ENCODE results near the gene KLF15.

Gene KLF15

DNA sequence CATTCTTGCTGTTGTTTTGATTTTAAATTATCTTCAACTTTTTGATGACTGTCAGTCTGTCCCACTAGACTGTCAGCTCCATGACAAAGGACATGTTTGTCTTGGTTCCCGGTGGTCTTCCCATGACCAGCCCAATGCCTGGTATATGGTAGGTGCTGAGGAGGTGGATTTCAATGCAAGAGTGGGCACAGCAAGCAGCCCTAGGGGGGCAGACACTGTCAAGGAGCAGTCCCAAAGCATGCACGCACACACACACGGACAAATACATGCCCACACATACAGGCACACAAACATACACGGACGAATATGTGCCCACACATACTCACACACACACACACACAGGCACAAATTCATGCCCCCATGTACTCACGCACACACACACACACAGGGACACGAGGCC lies 12.0 kb downstream of the KLF15 start:
- TF ChIP-seq, protein P1, sequence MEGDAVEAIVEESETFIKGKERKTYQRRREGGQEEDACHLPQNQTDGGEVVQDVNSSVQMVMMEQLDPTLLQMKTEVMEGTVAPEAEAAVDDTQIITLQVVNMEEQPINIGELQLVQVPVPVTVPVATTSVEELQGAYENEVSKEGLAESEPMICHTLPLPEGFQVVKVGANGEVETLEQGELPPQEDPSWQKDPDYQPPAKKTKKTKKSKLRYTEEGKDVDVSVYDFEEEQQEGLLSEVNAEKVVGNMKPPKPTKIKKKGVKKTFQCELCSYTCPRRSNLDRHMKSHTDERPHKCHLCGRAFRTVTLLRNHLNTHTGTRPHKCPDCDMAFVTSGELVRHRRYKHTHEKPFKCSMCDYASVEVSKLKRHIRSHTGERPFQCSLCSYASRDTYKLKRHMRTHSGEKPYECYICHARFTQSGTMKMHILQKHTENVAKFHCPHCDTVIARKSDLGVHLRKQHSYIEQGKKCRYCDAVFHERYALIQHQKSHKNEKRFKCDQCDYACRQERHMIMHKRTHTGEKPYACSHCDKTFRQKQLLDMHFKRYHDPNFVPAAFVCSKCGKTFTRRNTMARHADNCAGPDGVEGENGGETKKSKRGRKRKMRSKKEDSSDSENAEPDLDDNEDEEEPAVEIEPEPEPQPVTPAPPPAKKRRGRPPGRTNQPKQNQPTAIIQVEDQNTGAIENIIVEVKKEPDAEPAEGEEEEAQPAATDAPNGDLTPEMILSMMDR (IDR thresholded peaks at IDR 0.05; ENCODE audit: low read depth, low read length): no peak
- no peak overlapping the region for H3K4me3 ChIP-seq (ENCODE audit: low read depth, low read length)

GRCh38 chr3:126344380-126345041 lies 12.7 kb downstream of the KLF15 start:
- TF ChIP-seq, protein P1 (IDR thresholded peaks at IDR 0.05; ENCODE audit: low read depth, low read length): no peak
- H3K4me3 ChIP-seq (ENCODE audit: low read depth, low read length): no peak overlapping the region

DNA sequence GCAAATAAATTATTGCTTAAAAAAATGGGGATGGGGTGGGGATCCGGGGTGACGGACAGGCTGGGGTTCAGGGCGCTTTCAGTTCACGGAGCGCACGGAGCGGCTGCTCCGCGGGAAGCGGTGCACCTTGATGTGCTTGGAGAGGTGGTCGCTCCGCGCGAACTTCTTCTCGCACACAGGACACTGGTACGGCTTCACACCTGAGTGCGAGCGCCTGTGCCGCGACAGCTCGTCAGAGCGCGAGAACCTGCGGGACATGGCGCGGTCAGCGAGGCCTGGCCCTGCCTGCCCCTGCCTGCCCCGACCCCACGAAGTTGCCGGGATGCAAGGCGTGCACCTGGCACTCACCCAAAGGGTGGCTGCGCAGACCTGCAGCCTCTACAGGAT lies 13.6 kb downstream of the KLF15 start:
- H3K4me3 ChIP-seq (ENCODE audit: low read depth, low read length): no peak overlapping the region
- TF ChIP-seq, protein P1 (IDR thresholded peaks at IDR 0.05; ENCODE audit: low read depth, low read length): no peak

GRCh38 chr3:126342991-126343648 lies 14.1 kb downstream of the KLF15 start:
- TF ChIP-seq, protein P1 (IDR thresholded peaks at IDR 0.05; ENCODE audit: low read depth, low read length): no peak
- H3K4me3 ChIP-seq (ENCODE audit: low read depth, low read length): no peak overlapping the region

DNA sequence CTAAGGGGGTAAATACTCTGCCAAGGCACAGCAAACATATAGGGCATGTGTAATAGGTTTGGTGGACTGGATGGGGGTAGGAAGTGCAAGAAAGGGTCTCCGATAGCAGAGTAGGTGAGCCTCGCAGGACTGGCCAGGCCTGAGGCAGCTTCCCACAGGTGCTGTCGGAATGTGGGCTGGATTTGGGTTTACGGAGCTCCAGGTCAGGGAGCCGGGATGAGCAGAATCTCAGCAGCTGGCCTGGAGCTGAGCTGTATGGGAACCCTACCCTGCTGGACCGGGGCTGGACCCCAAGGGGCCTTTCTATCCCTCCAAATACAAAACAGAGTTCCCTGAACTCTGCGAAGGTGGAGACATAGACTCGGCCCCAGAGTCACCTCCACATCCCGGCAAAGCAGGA lies 15.0 kb downstream of the KLF15 start:
- TF ChIP-seq, protein P1 (IDR thresholded peaks at IDR 0.05; ENCODE audit: low read depth, low read length): no peak
- no peak overlapping the region for H3K4me3 ChIP-seq (ENCODE audit: low read depth, low read length)

GRCh38 chr3:126341755-126342150 lies 15.5 kb downstream of the KLF15 start:
- TF ChIP-seq, protein P1 (IDR thresholded peaks at IDR 0.05; ENCODE audit: low read depth, low read length): no peak
- H3K4me3 ChIP-seq (ENCODE audit: low read depth, low read length): no peak overlapping the region

- H3K4me3 ChIP-seq (ENCODE audit: low read depth, low read length): no peak overlapping the region
- TF ChIP-seq, protein P1 (IDR thresholded peaks at IDR 0.05; ENCODE audit: low read depth, low read length): no peak
These were observed 16.1 kb downstream of the KLF15 start for GRCh38 chr3:126340943-126341754.
